ENCODE measurements around the gene ITGBL1.

Gene ITGBL1, protein sequence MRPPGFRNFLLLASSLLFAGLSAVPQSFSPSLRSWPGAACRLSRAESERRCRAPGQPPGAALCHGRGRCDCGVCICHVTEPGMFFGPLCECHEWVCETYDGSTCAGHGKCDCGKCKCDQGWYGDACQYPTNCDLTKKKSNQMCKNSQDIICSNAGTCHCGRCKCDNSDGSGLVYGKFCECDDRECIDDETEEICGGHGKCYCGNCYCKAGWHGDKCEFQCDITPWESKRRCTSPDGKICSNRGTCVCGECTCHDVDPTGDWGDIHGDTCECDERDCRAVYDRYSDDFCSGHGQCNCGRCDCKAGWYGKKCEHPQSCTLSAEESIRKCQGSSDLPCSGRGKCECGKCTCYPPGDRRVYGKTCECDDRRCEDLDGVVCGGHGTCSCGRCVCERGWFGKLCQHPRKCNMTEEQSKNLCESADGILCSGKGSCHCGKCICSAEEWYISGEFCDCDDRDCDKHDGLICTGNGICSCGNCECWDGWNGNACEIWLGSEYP

DNA sequence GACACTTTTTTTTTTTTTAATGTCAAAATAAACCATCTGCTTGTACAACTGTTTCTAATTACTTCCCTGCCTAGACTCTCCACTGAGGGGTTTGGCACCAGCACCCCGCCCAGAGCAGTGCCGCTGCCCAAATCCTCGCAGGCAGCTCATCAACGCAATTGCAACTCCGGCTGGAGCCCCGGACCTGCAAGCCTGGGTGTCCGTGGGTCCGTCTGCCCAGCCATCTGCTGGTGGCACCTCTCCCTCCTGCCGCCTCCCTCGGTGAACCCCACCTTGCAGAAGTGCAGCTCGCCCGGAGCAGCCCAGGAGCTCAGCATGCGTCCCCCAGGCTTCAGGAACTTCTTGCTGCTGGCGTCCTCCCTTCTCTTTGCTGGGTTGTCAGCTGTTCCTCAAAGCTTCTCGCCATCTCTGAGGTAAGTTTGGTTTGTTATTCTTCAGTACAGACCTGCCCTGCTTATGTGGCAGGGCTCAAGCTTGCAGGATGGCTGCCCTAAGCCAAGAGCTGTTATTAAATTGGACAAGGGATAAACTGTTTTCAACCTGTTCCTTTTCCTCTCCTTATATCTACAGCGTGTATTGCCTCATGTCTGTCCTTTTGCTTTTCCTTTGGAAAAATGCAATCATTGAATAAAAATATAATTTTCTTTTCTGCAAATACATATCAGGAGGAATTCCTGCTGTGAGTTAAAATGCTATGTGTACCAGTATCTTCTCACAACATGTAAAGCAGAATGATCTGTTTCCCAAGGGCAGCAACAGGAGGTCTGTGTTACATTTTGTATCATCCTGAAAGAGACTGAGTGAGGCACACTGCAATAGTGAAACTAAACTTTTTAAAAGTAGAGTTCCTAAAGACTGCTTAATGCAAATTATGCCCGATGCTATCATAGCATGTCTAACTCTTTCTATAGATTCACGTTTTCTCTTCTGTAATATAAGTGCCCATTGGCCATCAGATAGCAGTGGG, at the start of gene ITGBL1:
Gene ITGBL1, plus strand, starts transcription at position 157 of the 967 bp plus-strand sequence. Its CDS starts 159 bp downstream, at position 316.
- peak; percentile 80 for DNase-seq (ENCODE audit: low read depth)

DNA sequence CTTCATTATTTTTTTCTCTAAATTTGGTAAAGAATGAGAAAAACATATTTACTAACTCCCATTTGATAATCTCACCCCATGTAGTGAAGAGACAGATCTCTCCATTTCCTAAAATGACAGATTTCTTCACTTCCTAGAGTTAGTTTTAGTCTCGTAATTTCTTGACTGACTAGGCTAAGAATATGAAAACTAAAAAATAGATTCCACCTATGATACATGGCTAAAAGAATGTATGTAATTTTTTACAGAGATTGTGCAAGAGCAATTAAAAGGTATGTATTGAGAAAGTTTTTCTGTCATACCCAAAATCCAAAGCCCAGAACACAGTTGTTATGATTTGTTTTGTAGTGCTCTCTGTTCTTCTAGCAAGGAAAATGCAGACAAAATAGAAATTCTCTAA, 45.7 kb upstream of the ITGBL1 start:
- no peak for DNase-seq (ENCODE audit: low read depth)

DNA sequence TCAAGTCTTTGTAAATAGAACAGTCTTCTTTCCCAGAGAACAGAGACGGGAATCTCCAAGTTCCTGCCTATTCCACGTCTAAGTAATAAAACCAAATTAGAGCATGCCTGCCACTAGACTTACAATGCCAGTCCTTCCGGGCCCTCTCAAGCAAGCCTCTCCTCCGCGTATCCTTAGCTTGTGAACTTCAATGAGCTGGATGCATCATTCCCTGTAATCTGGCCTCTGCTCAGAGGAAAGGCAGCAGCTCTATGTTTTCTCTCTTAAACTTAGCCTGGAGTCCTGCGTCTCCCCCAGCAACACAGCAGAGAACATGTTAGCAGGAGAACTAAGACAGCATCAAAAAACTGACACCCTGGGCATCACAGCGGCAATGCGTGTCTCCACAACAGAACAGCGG, 44.3 kb upstream of the ITGBL1 start:
- no peak for DNase-seq (ENCODE audit: low read depth)

DNA sequence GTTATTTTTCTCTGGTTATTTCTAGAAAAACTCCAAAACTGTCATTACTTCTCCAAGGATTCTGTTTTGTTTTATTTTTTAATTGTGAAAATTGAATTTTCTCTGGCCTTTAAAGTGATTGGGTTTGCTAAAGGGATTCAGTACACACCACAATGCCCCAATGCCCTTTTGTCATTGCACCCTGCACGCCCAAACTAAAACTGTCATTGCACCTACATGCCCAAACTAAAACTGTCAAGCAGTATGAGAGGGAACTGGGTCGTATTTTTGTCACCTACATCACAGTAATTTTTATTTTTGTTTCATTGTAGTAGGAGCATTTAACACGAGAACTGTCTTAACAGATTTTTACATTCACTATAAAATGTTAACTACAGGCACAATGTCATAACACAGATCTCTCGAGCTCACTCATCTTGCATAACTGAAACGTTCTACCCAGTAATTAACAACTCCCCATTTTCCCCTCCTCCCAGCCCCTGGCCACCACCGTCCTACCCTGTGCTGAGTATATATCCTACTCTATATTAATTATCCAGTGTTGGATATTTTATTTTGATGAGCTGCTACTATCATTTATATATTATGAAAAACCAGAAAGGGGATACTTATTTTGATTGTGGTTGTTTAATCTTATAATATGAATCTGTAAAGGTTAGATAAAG, 43.4 kb upstream of the ITGBL1 start:
- no peak for DNase-seq (ENCODE audit: low read depth)

DNA sequence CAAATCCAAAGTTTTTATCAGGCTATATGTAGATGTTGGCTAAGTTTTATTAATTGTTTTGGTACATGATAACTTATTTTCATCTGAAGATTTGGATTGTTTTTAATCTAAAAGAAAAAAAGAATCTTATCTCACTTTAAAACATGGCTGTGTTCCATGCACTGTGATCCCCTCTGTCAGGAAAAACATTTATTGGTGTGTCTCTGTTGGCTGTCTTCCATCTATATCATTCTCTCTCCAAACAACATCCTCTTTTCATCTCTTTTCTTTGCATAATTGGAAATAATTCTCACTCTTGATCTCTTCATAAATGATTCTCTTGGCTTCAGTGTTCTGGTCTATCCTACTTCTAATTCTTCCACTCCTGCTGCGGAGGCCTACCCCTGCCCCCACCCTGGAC, 40.4 kb upstream of the ITGBL1 start:
- no peak for DNase-seq (ENCODE audit: low read depth)

DNA sequence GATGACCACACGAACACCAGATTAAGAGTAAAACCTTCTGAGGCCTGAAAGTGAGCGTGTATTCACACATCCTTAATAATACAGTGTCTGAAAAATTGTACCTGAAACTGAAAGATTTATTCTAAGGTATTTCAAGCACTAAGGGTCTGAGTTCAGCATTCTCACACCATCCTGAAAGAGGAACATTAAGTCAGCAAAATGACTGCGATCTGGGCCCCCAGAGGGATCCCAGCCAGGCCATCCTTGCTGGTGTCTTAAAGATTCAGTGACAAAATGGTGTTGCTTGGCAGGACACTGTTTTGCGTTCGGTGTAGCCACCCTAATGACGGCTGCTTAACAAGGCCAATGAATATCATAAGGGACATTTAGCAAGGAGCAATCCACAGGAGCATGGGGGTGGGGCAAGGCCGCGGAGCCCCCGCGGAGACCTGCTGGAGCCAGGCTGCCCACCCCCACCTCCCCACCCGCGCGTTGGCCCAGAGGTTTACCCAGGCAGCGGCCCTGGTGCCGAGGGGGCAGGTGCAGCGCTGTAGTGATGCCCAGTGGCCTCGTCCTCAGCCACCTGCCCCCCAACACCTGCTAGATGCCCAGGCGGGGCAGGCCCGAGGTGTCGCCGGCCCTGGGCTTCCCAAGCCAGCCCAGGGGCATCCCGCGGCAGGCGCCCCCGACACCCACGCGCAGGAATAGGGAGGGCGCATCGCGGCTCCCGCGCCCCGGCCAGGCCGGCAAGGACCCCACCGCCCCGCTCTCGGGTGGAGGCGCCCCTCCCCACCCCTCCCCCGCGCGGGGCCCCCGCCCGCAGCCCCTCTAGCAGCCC, 36.9 kb upstream of the ITGBL1 start:
- no peak for DNase-seq (ENCODE audit: low read depth)

DNA sequence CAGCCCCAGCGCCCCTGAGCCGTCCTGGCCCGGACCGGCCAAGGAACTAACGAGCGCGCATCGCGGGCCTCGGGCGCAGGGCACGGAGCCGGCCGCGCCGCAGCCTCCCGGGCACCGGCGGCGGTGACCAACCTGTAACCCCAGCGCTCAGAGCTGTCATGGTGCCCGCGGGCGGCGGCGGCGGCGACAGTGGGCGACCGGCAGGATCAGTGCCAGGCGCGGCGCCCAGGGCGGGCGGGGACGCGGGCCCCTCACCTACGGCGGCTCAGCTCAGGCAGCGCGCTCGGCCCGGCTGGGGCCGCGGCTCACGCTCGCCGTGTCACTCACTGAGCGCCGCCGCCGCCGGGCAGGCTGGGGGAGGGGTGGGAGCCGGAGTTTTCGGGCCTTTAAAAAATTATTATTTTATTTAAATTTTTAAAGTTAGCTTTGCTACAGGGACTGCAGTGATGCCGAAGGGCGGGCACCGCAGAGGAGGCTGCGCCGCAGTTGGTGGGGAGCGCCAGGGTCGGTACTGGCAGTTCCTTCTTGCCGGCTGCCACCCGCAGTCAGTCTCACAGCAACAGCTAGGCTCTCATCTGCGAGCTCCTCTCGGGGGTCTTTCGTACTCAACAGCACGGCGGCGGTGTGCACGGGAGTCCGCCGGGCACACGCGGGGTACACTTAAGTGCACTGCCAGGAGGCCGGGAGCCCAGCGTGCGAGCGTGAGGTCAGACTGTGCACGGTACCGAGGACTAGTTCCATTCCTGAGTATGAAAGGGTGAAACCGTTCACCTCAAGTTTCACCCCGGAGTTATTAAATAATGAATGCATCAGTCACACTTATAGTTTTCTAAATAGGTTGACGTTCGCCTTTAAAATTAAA, 36.1 kb upstream of the ITGBL1 start, which contains the start of gene NALCN:
Gene NALCN, minus strand, starts transcription at position 328 of the 862 bp plus-strand sequence. CDS start 17,382 bp downstream, outside the sequence.
- peak; percentile 13 for DNase-seq (ENCODE audit: low read depth)

DNA sequence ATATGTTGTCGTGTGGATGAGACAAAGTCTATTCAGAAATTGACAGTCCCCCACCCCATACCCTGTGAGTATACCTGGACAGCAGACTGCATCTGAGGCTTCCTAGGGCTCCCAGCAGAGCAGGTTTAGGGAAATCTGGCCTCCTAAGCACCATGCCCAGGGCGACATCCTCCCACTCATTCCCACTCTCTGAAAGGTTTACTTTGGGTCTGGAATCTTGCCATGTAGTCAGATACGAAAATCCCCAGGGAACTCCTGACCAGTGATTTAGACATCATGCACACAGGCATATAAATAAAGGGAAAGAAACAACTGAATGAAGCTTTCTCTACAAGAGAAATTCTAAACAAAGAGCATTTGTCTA, 35.5 kb upstream of the ITGBL1 start:
- no peak for DNase-seq (ENCODE audit: low read depth)

DNA sequence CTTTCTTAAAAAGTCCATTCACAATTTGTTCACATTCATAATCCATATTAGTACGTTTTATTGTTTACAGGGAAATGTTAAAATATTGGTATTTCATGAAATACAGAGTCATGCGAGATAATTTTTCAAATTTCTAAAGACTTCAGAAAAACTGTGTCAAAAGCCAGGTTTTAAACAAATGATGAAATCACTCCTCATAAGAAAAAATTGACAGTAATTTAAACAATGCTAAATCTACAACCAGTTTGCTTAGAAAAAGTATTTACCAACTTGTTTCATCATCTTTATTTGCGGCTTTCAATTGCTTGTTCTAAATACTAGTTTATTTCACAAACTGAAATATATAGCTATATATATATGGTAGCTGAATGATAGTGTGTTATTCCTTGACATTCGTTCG, 35.0 kb upstream of the ITGBL1 start:
- no peak for DNase-seq (ENCODE audit: low read depth)

DNA sequence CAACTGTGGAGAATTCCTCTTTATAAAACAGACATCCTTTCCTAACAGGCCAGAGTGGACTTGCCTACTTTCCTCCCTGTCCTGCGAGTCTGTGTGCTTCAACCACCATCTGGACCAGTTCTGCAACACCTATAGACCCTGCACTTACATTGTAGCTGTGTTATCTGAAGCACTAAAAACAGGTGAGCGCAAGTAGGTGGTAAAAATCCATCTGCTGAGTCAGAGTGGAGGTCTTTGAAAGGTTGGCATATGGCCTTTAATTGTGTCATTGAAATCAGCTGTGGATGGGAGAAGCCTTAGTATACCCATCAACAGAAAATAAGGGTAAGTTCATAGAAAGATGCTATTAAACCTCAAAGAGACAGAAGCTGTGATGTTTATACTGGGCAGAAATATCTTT, 28.6 kb upstream of the ITGBL1 start:
- no peak for DNase-seq (ENCODE audit: low read depth)

DNA sequence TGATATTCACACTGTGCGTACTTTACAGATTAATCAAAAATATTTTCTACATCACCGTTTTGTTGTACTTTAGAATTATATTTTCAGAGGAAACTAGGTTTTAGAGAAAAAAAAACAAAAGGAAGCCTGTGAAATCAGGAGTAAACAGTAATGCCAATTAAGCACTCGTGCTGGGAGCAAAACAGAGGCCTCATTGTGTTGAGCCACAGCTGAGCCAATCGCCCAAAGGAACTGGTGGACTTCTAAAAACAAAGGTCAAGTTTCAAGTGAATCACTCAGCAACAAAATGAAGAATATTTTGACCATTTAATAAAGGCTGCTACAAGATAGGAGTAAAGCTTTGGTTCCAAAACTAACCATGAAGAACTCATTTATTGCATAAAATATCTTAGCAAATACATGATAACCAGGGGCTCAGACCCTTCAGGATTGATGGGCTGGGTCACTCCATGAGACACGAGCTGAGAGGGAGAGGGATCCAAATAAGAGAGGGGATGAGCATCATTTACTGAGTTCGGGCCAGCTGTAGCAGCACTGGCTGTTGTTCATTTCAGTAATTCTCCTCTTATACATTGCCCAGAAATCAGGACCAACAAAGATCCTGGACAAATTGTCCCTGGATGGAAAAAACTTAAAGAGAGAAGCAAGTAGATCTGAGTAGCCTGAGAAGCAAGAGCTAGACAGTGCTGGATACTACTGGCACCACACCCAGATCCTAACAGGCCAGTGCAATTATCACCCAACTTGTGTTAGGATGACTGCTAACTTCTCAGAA, 27.9 kb upstream of the ITGBL1 start:
- DNase-seq (ENCODE audit: low read depth), result peak; percentile 39

DNA sequence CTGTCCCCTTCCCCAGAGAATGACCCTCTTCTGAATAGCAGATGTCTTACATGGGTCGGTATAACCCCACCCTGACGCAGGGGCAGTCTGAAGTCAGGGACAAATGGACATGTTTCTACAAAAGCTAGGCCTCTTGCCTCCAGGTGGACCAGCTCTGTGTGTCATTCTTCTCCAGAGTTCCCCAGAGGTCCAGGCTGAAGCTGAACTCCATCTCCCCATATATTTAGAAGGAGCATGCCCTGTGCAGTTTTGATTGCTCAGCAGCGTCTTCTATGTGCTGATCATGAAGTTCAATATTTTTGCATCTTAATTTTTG, 27.4 kb upstream of the ITGBL1 start:
- DNase-seq (ENCODE audit: low read depth), result no peak

DNA sequence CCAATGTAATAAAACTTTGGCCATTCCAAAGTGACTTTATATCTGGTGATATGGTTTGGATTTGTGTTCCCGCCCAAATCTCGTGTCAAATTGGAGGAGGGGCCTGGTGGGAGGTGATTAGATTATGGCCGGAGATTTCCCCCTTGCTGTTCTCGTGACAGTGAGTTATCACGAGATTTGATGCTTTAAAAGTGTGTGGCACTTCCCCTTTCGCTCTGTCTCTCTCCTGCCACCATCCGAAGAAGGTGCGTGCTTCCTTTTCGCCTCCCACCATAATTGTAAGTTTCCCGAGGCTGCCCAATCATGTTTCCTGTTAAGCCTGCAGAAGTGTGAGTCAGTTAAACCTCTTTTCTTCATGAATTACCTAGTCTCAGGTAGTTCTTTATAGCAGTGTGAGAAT, 26.9 kb upstream of the ITGBL1 start:
- DNase-seq (ENCODE audit: low read depth), result no peak

DNA sequence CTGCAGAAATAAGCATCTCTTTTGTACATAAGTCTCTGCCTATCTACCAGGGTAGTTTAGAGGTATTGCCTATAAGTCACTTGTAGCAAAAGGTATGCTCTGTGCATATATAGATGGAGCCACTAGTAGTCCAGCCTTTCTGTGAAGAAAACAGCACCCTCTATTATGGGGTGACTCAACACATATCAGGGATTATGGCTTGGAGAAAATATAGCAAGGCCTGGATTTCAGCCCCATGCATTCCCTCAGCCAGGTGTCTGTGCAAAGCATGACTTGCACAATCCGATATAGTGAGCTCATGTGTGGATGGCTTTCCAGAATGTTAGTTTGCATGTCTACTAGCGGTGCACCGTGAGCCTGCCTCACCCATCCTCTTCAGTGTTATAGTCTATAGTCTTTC, 22.7 kb upstream of the ITGBL1 start:
- no peak for DNase-seq (ENCODE audit: low read depth)

DNA sequence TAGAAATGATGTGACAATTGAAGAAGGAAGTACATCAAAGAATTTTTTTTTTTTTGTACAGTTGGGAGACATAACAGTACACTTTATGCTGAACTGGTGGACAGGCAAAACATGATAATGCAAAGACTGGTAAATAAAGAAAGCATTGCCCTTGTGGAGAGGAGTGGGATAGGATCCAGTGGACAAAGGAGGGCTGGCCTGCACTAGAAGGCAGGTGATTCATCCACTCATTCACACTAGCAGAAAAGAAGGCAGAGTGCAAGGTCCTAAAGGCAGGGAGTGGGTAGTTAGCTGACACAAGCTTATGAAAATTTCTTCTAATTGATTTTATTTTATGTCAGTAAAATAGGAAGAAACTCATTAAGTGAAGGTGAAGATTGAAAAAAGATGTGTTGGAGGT, 18.6 kb upstream of the ITGBL1 start:
- DNase-seq (ENCODE audit: low read depth), result no peak

DNA sequence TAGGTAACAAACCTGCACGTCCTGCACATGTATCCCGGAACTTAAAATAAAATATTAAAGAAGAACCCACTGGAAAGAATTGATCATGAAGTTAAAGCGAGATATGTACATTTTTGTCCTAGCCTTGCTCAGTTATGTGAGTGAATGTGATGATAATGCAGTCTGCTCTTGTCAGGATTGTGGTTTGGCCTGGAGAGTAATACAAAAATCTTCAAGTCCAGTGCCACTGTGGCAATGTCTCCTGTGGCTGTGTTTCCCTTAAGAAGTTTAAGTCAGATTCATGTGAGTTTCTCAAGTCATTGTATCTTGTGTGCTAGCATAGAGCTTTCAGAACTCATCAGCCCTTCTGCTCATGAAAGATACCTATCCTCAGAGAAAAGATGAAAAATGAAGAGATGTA, 18.0 kb upstream of the ITGBL1 start:
- no peak for DNase-seq (ENCODE audit: low read depth)

DNA sequence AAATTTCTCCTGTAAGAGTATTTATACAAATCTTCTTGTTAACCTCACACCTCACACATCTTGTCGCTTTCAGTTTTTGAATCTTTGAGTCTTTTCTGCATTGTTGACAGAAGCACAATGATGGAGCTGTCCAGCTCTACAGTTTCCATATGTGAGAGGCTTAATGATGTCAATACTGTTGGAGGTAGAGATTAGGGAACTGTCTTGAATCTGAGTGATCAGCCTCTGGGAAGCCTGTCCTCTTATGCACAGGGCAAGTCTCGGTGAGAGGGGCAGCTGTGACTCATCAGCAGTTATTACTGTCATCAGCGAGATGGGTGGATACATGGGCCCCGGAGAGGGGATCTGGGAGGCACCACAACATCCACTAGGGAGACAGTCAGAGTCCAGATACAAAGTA, 4.6 kb upstream of the ITGBL1 start:
- no peak for DNase-seq (ENCODE audit: low read depth)

DNA sequence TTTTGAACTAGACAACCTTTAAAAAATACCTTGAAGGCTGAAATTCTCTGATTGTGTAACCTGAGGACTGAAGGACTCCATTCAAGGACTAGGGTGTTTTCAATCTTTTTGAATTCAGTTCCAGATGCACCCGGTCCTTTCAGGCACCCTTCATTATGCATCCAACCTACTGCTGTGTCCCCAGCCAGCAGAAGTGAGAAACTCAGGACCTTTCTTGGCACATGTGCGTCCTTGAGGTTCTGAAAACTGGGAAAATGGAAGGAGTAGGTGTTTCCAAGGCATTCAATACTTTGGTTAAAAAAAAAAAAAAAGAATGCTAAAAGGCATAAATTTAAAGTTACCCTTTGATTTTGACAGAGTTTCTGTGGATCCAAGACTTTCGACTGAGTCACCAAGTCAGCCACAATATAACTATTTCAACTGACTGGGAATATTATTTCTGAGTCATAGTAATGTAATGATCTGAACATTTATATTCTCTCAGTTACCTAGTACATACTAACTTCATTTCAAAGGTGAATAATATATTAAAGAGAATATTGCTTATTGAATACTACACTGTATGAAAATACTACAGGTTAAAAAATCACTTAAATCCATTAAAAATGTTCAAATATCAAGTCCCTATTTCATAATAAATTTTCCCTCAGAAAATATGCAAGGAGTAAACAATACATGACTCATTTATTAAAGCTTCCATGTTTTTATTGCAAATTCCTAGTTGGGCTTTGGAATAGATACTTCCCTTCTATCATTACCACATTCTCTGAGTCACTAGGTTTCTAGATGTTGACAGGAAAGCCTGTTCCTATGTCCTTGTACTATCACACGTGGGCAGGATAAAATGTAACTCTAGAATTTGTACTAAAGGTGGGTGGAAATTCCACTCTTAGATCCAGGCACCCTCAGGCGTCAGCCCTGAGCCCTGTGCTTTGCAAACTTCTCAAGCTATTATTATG, 2.4 kb upstream of the ITGBL1 start:
- peak; percentile 78 for DNase-seq (ENCODE audit: low read depth)

DNA sequence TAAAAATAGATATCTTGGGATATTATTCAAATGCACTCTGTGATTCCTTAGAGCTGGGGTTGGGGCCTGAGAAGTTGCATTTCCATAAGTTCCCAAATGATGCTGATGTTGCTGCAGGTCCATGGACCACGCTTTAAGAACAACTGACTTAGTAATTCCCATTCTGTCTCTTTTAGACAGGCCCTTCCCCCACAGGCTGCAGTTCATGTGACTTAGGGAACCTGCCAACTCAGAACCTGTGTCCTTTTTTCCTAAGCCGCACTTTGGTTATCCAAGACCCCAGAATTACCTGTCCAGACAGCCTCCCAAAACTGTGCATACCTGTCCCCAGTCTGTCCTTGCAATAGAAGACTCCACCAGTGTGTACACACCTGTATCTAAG, 1.7 kb upstream of the ITGBL1 start:
- no peak for DNase-seq (ENCODE audit: low read depth)
